ENCODE results near the gene HLA-DPB1.
"Not testable (repeated sequence)": the region's sequence is repeated elsewhere in the genome, so short reads cannot be mapped to it uniquely, and the experiment has no call there.

The HLA-DPB1 gene

GRCh38 chr6:33075568-33076405 lies at the start of gene HLA-DPB1:
TSS of gene HLA-DPB1 (plus strand) at chr6:33075990. CDS start at chr6:33076042, 52 bp downstream.
- no peak for DNase-seq (ENCODE audit: low read depth in 3 of 3)

GRCh38 chr6:33028220-33028849 lies 47.5 kb upstream of the HLA-DPB1 start:
- no peak for DNase-seq (ENCODE audit: low read depth in 3 of 3)

- no peak for DNase-seq (ENCODE audit: low read depth in 3 of 3)
These were observed 46.2 kb upstream of the HLA-DPB1 start for GRCh38 chr6:33029328-33030184.

GRCh38 chr6:33030245-33030644 lies 45.5 kb upstream of the HLA-DPB1 start:
- no peak for DNase-seq (ENCODE audit: low read depth in 3 of 3)

- no peak for DNase-seq (ENCODE audit: low read depth in 3 of 3)
These were observed 41.2 kb upstream of the HLA-DPB1 start for GRCh38 chr6:33034554-33034953.

GRCh38 chr6:33036535-33036934 lies 39.3 kb upstream of the HLA-DPB1 start:
- DNase-seq (ENCODE audit: low read depth in 3 of 3): no peak

GRCh38 chr6:33040157-33040556 lies 35.6 kb upstream of the HLA-DPB1 start:
- DNase-seq (ENCODE audit: low read depth in 3 of 3): no peak

GRCh38 chr6:33049323-33050013 lies 26.3 kb upstream of the HLA-DPB1 start:
- no peak for DNase-seq (ENCODE audit: low read depth in 3 of 3)

GRCh38 chr6:33050014-33050810 lies 25.6 kb upstream of the HLA-DPB1 start:
- DNase-seq (ENCODE audit: low read depth in 3 of 3): no peak

- DNase-seq (ENCODE audit: low read depth in 3 of 3): no peak
These were observed 23.2 kb upstream of the HLA-DPB1 start for GRCh38 chr6:33052627-33053026.

GRCh38 chr6:33053230-33053629 lies 22.6 kb upstream of the HLA-DPB1 start:
- DNase-seq (ENCODE audit: low read depth in 3 of 3): no peak

GRCh38 chr6:33057222-33058150 lies 18.3 kb upstream of the HLA-DPB1 start:
- no peak for DNase-seq (ENCODE audit: low read depth in 3 of 3)

- no peak for DNase-seq (ENCODE audit: low read depth in 3 of 3)
These were observed 13.8 kb upstream of the HLA-DPB1 start for GRCh38 chr6:33061987-33062386.

- DNase-seq (ENCODE audit: low read depth in 3 of 3): not testable (repeated sequence)
These were observed 12.4 kb upstream of the HLA-DPB1 start for GRCh38 chr6:33063435-33063834.

- DNase-seq (ENCODE audit: low read depth in 3 of 3): no peak
These were observed 11.1 kb upstream of the HLA-DPB1 start for GRCh38 chr6:33064723-33065122.

GRCh38 chr6:33065312-33065711 lies 10.5 kb upstream of the HLA-DPB1 start:
- no peak for DNase-seq (ENCODE audit: low read depth in 3 of 3)

- DNase-seq (ENCODE audit: low read depth in 3 of 3): no peak
These were observed 8.8 kb upstream of the HLA-DPB1 start for GRCh38 chr6:33066917-33067521.

GRCh38 chr6:33069021-33069738 lies 6.6 kb upstream of the HLA-DPB1 start:
- DNase-seq (ENCODE audit: low read depth in 3 of 3): no peak

GRCh38 chr6:33070909-33071308 lies 4.9 kb upstream of the HLA-DPB1 start:
- no peak for DNase-seq (ENCODE audit: low read depth in 3 of 3)
